CD4-positive, alpha-beta T cell (primary cell): Measurements from ENCODE around the gene RILPL1. TPM values are rescaled to one million over a fixed set of nuclear protein-coding genes. Genes with fewer than 3 reads are reported as not detected.

ENCODE experiments used
- ATAC-seq: fragments of 200-7000 bp; cut with Tn5 transposase; one replicate; pipeline ENCODE4 v1.10.0; 2022; ENCODE audit warnings: mild to moderate bottlenecking; ENCODE audit not compliant: poor library complexity
- CTCF ChIA-PET: fragments of 350-600 bp; sonication (Branson Sonifier 250); formaldehyde crosslinking; loops from one replicate; lab custom pipeline; 2021; ENCODE audit warnings: antibody characterized with exemption, inconsistent platforms; lab: Charles Lee
- POLR2A ChIA-PET: fragments of 350-600 bp; sonication (Branson Sonifier 250); formaldehyde crosslinking; loops from one replicate; lab custom pipeline; 2021; ENCODE audit warnings: antibody characterized with exemption, inconsistent platforms; lab: Charles Lee
- DNase-seq, 14 experiments: peaks; one replicate each; pipeline ENCODE4 v3.0.0-alpha.2; 2013 to 2020; ENCODE audit warnings: mixed read lengths in 2 of 14
- H3K27ac ChIP-seq, 2 donors: one replicate each; pipeline versions ENCODE4 v1.5.1 to v1.7.0; 2013; ENCODE audit warnings: low read length in 2 of 2, low read depth in 1 of 2, mild to moderate bottlenecking in 1 of 2
- H3K27me3 ChIP-seq, 2 experiments: 1 replicate in 1 of 2; 2 replicates in 1 of 2; pipeline versions ENCODE4 v1.6.1 to v1.7.0; 2013; ENCODE audit warnings: low read length in 2 of 2, control low read depth in 1 of 2, mild to moderate bottlenecking in 1 of 2, moderate library complexity in 1 of 2; ENCODE audit not compliant: insufficient read depth in 2 of 2, control insufficient read depth in 1 of 2
- H3K36me3 ChIP-seq: one replicate; pipeline ENCODE4 v1.6.1; 2013; ENCODE audit warnings: low read length, control low read depth; ENCODE audit not compliant: insufficient read depth
- H3K4me1 ChIP-seq: one replicate; pipeline ENCODE4 v1.6.1; 2013; ENCODE audit warnings: low read length, control low read depth; ENCODE audit not compliant: insufficient read depth
- H3K4me3 ChIP-seq: one replicate; pipeline ENCODE4 v1.5.1; 2013; ENCODE audit warnings: mild to moderate bottlenecking, low read length, moderate library complexity
- H3K9me3 ChIP-seq, 2 experiments: 1 replicate in 1 of 2; 2 replicates in 1 of 2; pipeline versions ENCODE4 v1.6.1 to v1.7.0; 2013; ENCODE audit warnings: low read length in 2 of 2, mild to moderate bottlenecking in 2 of 2, control low read depth in 1 of 2, moderate library complexity in 1 of 2; ENCODE audit not compliant: control insufficient read depth in 1 of 2, insufficient read depth in 1 of 2
- H3K27ac Mint-ChIP-seq: one replicate; pipeline ENCODE4 v1.8.0; 2020; ENCODE audit warnings: mixed read lengths
- H3K27me3 Mint-ChIP-seq: one replicate; pipeline ENCODE4 v1.8.0; 2021; ENCODE audit warnings: mixed read lengths
- H3K36me3 Mint-ChIP-seq: one replicate; pipeline ENCODE4 v1.8.0; 2021; ENCODE audit warnings: low read depth, mixed read lengths
- H3K4me1 Mint-ChIP-seq: one replicate; pipeline ENCODE4 v1.8.0; 2021; ENCODE audit warnings: low read depth, mixed read lengths
- H3K4me3 Mint-ChIP-seq: one replicate; pipeline ENCODE4 v1.8.0; 2020; ENCODE audit warnings: mild to moderate bottlenecking, mixed read lengths
- H3K9me3 Mint-ChIP-seq: one replicate; pipeline ENCODE4 v1.8.0; 2020; ENCODE audit warnings: mixed read lengths
- intact Hi-C, 2 experiments: fragments of 100-400 bp; cut with DNase I in 1 of 2; cut with micrococcal nuclease in 1 of 2; formaldehyde crosslinking; loops; one replicate each; pipeline versions ENCODE4 v1.15.1 to v1.9.0; 2023 to 2025; cut with DNase I, micrococcal nuclease
- total RNA-seq, 174 experiments: library from RNA in 2 of 174; stranded (reverse) in 2 of 174; gene quantifications; one replicate each; pipeline ENCODE4 v1.2.3 and lab custom pipeline; 2021 to 2026
- TF ChIP-seq, protein P1 (sequence below): fragments of 200-600 bp; IDR thresholded peaks from one replicate; pipeline ENCODE4 v1.8.0; 2022; ENCODE audit warnings: antibody characterized with exemption, mild to moderate bottlenecking

The RILPL1 gene
- total RNA-seq, 2 experiments from 2014 or later, result 3.3 to 3.4 TPM

DNA sequence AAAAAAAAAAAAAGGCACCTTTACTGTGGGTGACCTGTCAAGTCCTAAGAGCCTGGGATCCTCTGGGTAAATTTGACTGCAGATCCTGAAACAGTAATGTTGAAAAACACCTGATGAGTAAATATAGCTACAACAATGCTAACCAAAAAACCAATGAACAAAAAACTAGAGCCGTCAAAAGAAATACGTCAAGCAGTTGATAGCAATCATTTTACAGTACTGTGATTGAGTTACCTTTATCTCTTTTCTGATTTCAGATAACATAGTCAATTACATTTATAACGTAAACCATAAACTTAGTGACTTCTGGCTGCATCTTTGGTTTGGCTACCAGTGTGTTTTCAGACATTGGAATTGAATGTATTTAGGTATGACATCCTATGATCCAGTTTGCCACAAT lies 44.7 kb upstream of the RILPL1 start:
- no peak for ATAC-seq

GRCh38 chr12:123576611-123577010 lies 43.1 kb upstream of the RILPL1 start:
- no peaks in the 10 kb centered on the region for H3K27me3 Mint-ChIP-seq
- no peaks in the 10 kb centered on the region for H3K36me3 ChIP-seq
- POLR2A ChIA-PET, result no interaction called here
- ATAC-seq (no peak), DNase-seq (no peak)
- TF ChIP-seq, protein P1, sequence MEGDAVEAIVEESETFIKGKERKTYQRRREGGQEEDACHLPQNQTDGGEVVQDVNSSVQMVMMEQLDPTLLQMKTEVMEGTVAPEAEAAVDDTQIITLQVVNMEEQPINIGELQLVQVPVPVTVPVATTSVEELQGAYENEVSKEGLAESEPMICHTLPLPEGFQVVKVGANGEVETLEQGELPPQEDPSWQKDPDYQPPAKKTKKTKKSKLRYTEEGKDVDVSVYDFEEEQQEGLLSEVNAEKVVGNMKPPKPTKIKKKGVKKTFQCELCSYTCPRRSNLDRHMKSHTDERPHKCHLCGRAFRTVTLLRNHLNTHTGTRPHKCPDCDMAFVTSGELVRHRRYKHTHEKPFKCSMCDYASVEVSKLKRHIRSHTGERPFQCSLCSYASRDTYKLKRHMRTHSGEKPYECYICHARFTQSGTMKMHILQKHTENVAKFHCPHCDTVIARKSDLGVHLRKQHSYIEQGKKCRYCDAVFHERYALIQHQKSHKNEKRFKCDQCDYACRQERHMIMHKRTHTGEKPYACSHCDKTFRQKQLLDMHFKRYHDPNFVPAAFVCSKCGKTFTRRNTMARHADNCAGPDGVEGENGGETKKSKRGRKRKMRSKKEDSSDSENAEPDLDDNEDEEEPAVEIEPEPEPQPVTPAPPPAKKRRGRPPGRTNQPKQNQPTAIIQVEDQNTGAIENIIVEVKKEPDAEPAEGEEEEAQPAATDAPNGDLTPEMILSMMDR, result no peak
- H3K36me3 Mint-ChIP-seq, result no peaks in the 10 kb centered on the region
- H3K27me3 ChIP-seq, result no peaks in the 10 kb centered on the region
- H3K4me3 Mint-ChIP-seq, result no peak overlapping the region
- H3K4me3 ChIP-seq, result no peak overlapping the region
- H3K9me3 Mint-ChIP-seq, result no peaks in the 10 kb centered on the region
- H3K4me1 Mint-ChIP-seq, result no peaks in the 10 kb centered on the region
- H3K27ac ChIP-seq, result no peak overlapping the region
- no peaks in the 10 kb centered on the region for H3K4me1 ChIP-seq
- intact Hi-C loops, result no loop called here
- H3K27ac Mint-ChIP-seq, result no peak overlapping the region
- no peaks in the 10 kb centered on the region for H3K9me3 ChIP-seq
- CTCF ChIA-PET, result no interaction called here

More for the DNA sequence above, 44.7 kb upstream of the RILPL1 start:
- Histone ChIP-seq H3K9me3 (no peaks in the 10 kb centered on the region), H3K4me3 (no peak overlapping the region), H3K27me3 (no peaks in the 10 kb centered on the region), H3K36me3 (no peaks in the 10 kb centered on the region), H3K4me1 (peaks cover 15% of the 10 kb centered on the region), H3K27ac (no peak overlapping the region)
- ChIA-PET CTCF (no interaction called here), POLR2A (interaction anchor here (0.6 kb wide), 1 partner anchor 51 kb away, joined by 3 read pairs; no protein-coding TSS in a partner anchor)
- intact Hi-C loops, result no loop called here
- Mint-ChIP-seq H3K9me3 (no peaks in the 10 kb centered on the region), H3K27me3 (no peaks in the 10 kb centered on the region), H3K27ac (no peak overlapping the region), H3K4me1 (peaks cover 11% of the 10 kb centered on the region), H3K36me3 (no peaks in the 10 kb centered on the region), H3K4me3 (no peak overlapping the region)
- TF ChIP-seq, protein P1, result no peak
- DNase-seq, result no peak

GRCh38 chr12:123573870-123574269 lies 40.4 kb upstream of the RILPL1 start:
- H3K9me3 ChIP-seq, result no peaks in the 10 kb centered on the region
- intact Hi-C loops, result no loop called here

More at GRCh38 chr12:123573870-123574269, 40.4 kb upstream of the RILPL1 start:
- ChIA-PET CTCF (no interaction called here), POLR2A (no interaction called here)
- H3K36me3 Mint-ChIP-seq, result no peaks in the 10 kb centered on the region
- DNase-seq (no peak), ATAC-seq (no peak)
- no peak overlapping the region for H3K27ac ChIP-seq
- no peaks in the 10 kb centered on the region for H3K4me1 ChIP-seq
- TF ChIP-seq, protein P1, result no peak
- no peaks in the 10 kb centered on the region for H3K27me3 ChIP-seq
- H3K9me3 Mint-ChIP-seq, result no peaks in the 10 kb centered on the region
- H3K4me1 Mint-ChIP-seq, result peaks cover 5% of the 10 kb centered on the region
- H3K27me3 Mint-ChIP-seq, result peaks cover 3% of the 10 kb centered on the region
- H3K4me3 Mint-ChIP-seq, result no peak overlapping the region
- H3K36me3 ChIP-seq, result no peaks in the 10 kb centered on the region
- H3K4me3 ChIP-seq, result no peak overlapping the region
- no peak overlapping the region for H3K27ac Mint-ChIP-seq
